CD4-positive, alpha-beta T cell treated with Interleukin-4 for 1 hour (primary cell): ENCODE data around the gene CCT7.

Experiments
- DNase-seq, 2 donors: peaks; one replicate each; pipeline ENCODE4 v3.0.0-alpha.2; 2020 to 2022

CCT7 gene

DNA sequence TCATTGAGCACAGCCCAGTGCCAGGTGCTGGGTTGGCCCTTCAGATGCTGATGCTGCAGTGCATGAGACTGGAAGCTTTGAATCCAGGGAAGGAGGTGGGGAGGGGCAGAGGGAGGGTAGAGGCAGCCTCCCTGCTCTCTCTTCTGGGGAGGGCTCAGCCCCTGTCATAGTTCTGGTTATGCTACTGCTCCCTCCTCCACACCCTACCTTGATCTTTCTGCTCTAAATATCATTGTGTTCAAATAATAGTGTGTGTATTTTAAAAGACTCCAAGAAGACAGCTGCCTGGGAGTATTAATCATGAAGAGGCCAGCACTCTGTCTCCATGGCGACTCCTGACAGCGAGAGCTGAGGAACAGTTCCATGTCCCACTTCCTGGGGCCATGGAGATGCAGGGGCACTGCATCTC, 63.0 kb downstream of the CCT7 start:
- no peak for DNase-seq

DNA sequence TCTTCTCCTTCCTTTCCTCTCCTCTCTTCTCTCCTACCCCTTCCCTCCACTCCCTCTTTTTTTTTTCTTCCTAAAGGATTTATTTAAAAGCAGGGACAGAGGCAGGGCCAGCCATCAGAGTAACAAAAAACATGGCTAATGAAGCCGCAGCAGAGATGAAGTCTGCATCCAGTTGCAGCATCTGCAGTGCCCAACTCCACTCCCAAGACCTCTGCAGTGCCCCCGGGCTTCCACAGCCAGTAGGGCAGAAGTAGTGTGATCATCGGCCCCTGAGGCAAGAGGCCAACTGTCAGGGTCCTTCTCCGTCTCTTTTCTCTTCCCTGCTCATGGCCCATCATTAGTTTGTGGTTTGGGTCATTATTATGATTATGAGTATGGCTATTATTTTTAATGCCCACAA, 63.5 kb downstream of the CCT7 start:
- DNase-seq, result no peak

DNA sequence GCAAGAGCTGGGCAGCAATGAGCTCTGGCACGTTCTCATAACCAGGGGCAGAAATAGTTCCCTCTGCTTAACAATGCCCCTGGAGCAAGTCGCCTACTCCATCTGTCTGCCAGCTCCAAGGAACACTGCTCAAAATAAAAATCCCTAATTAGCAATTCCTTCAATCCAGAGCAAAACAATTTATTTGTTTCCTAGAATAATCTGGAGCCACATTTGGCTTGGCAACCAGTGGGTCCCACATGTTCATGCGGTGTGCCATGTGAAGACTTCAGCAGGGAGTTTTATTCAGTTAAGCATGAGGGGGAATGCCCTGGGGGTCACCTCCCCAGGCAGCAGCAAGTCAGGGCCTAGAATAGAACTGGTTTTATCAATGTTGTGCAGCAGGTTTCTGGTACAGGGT, 66.8 kb downstream of the CCT7 start:
- DNase-seq, result no peak

DNA sequence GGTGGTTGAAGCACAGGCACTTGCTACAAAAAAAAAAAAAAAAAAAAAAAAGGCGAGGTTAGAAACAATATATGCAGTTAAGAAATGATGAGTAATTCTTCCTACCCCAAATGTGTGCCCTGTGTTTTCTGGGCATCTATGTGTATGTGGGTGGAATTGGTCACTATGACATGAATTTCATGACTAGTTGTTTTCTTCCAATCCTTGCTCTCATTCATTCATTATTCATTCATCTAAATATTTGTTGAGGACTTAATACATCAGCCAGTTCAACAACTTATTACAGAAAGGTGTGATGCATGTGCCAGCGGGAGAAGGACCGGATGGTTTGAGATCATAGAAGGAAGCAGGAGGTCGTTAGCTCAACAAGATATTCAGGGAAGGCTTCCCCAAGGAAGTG, 67.5 kb downstream of the CCT7 start:
- no peak for DNase-seq
